ENCODE results near the gene STARD9. TPM values are rescaled to one million over a fixed set of nuclear protein-coding genes. Genes with fewer than 3 reads are reported as not detected.
A peak's percentile ranks its signal among the peaks of the same experiment; 100 is the strongest.
"Not testable (repeated sequence)": the region's sequence is repeated elsewhere in the genome, so short reads cannot be mapped to it uniquely, and the experiment has no call there.

Gene STARD9
- total RNA-seq, 1 donor from 2014 or later: 5.4 TPM

- H3K4me3 ChIP-seq (ENCODE audit: low read depth, low read length): no peak overlapping the region
- DNase-seq (ENCODE audit: low read depth): no peak
- TF ChIP-seq, protein P1, sequence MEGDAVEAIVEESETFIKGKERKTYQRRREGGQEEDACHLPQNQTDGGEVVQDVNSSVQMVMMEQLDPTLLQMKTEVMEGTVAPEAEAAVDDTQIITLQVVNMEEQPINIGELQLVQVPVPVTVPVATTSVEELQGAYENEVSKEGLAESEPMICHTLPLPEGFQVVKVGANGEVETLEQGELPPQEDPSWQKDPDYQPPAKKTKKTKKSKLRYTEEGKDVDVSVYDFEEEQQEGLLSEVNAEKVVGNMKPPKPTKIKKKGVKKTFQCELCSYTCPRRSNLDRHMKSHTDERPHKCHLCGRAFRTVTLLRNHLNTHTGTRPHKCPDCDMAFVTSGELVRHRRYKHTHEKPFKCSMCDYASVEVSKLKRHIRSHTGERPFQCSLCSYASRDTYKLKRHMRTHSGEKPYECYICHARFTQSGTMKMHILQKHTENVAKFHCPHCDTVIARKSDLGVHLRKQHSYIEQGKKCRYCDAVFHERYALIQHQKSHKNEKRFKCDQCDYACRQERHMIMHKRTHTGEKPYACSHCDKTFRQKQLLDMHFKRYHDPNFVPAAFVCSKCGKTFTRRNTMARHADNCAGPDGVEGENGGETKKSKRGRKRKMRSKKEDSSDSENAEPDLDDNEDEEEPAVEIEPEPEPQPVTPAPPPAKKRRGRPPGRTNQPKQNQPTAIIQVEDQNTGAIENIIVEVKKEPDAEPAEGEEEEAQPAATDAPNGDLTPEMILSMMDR (conservative IDR thresholded peaks at IDR 0.05; ENCODE audit: low read depth, low read length): no peak
Measured at GRCh38 chr15:42667855-42668254, 92.4 kb downstream of the STARD9 start.

GRCh38 chr15:42670451-42670850 lies 95.0 kb downstream of the STARD9 start:
- TF ChIP-seq, protein P1 (conservative IDR thresholded peaks at IDR 0.05; ENCODE audit: low read depth, low read length): no peak
- H3K4me3 ChIP-seq (ENCODE audit: low read depth, low read length): no peak overlapping the region
- DNase-seq (ENCODE audit: low read depth): no peak

- DNase-seq (ENCODE audit: low read depth): no peak
- TF ChIP-seq, protein P1 (conservative IDR thresholded peaks at IDR 0.05; ENCODE audit: low read depth, low read length): no peak
- H3K4me3 ChIP-seq (ENCODE audit: low read depth, low read length): no peak overlapping the region
Measured at GRCh38 chr15:42672444-42672843, 97.0 kb downstream of the STARD9 start.

GRCh38 chr15:42674472-42674871 lies 99.1 kb downstream of the STARD9 start:
- DNase-seq (ENCODE audit: low read depth): no peak
- no peak overlapping the region for H3K4me3 ChIP-seq (ENCODE audit: low read depth, low read length)
- TF ChIP-seq, protein P1 (conservative IDR thresholded peaks at IDR 0.05; ENCODE audit: low read depth, low read length): no peak

GRCh38 chr15:42675021-42675420 lies 99.6 kb downstream of the STARD9 start:
- TF ChIP-seq, protein P1 (conservative IDR thresholded peaks at IDR 0.05; ENCODE audit: low read depth, low read length): no peak
- DNase-seq (ENCODE audit: low read depth): no peak
- no peak overlapping the region for H3K4me3 ChIP-seq (ENCODE audit: low read depth, low read length)

DNA sequence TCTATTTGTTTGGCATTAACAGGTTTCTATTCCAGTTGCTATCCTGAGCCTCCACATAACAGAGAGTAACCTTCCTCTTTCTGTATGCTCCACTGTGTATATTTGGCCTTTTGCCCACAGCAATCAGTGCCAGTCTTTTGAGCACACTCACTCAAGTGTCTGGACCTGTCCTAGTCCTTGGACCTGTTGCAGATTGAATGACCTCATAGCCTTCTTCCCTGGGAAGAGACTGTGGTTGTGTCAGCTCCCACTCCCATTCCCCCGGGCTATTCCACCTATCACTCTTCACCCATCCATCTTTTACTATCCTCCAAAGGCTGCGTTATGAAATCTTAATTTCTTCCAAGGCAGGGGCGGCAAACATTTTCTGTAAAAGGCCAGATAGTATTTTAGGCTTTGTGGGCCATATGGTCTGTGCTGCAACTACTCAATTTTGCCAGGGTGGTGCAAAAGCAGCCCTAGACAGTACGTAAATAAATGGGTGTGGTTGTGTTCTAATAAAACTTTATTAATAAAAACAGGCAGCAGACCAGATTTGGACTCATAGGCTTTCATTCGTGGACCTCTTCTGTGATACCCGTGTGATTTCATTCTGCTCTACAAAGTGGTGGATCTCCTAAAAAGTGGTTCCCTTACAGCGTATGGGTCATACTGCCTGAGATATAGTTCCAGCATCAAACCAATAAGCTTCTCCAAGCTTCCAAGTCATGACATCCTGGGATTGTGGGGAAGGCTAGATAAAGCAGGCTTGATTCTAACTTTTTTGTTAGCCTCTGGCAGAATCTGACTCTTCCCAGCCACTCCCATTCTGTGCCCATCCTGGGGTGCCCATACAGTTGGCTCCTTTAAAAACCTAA lies 104.1 kb downstream of the STARD9 start:
- TF ChIP-seq, protein P1 (conservative IDR thresholded peaks at IDR 0.05; ENCODE audit: low read depth, low read length): no peak
- peak; percentile 4 for DNase-seq (ENCODE audit: low read depth)
- no peak overlapping the region for H3K4me3 ChIP-seq (ENCODE audit: low read depth, low read length)

DNA sequence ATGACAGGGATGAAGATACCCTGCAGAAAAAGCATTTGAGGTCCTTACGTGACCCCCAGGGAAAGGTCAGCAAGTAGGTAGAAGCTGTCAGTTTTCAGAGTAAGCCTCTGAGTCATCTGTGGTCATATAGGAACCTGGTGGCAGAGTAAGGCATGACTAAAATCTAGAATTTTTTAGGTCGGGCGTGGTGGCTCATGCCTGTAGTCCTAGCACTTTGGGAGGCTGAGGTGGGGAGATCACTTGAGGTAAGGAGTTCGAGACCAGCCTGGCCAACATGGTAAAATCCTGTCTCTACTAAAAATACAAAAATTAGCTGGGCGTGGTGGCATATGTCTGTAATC lies 104.7 kb downstream of the STARD9 start:
- DNase-seq (ENCODE audit: low read depth); H3K4me3 ChIP-seq (ENCODE audit: low read depth, low read length): not testable (repeated sequence)
